WTC11 (cell line): ENCODE measurements around the gene DDRGK1. TPM values are rescaled to one million over a fixed set of nuclear protein-coding genes. Genes with fewer than 3 reads are reported as not detected.
A peak's percentile ranks its signal among the peaks of the same experiment; 100 is the strongest.
"Not testable (repeated sequence)": the region's sequence is repeated elsewhere in the genome, so short reads cannot be mapped to it uniquely, and the experiment has no call there.

Experiments
- ATAC-seq: fragments of 200-7000 bp; cut with Tn5 transposase; 2 replicates; pipeline ENCODE4 v1.10.0; 2021; ENCODE audit warnings: mild to moderate bottlenecking, moderate library complexity
- CTCF ChIA-PET: fragments of 300-600 bp; sonication (Branson Sonifier 250); formaldehyde crosslinking; loops from one replicate; lab custom pipeline; 2021; ENCODE audit warnings: antibody characterized with exemption; lab: Charles Lee
- POLR2A ChIA-PET: fragments of 350-600 bp; sonication (Branson Sonifier 250); formaldehyde crosslinking; loops from one replicate; lab custom pipeline; 2021; ENCODE audit warnings: antibody characterized with exemption; lab: Charles Lee
- DNase-seq: peaks from one replicate; pipeline ENCODE4 v3.0.0; 2021; ENCODE audit warnings: low spot score
- H3K27ac Mint-ChIP-seq: 2 replicates; pipeline ENCODE4 v1.8.0; 2021; ENCODE audit warnings: mixed read lengths
- H3K27me3 Mint-ChIP-seq: 2 replicates; pipeline ENCODE4 v1.8.0; 2021; ENCODE audit warnings: low read depth, mild to moderate bottlenecking, moderate library complexity, mixed read lengths
- H3K36me3 Mint-ChIP-seq: 2 replicates; pipeline ENCODE4 v1.8.0; 2021; ENCODE audit warnings: mixed read lengths
- H3K4me1 Mint-ChIP-seq: 2 replicates; pipeline ENCODE4 v1.8.0; 2022; ENCODE audit warnings: mixed read lengths
- H3K4me3 Mint-ChIP-seq: 2 replicates; pipeline ENCODE4 v1.8.0; 2021; ENCODE audit warnings: mild to moderate bottlenecking, moderate library complexity, mixed read lengths
- H3K9me3 Mint-ChIP-seq: 2 replicates; pipeline ENCODE4 v1.8.0; 2021; ENCODE audit warnings: mixed read lengths
- AR ChIP-seq: fragments of 250-450 bp; sonication (Bioruptor Pico); IDR thresholded peaks from 2 replicates; pipeline ENCODE4 v1.9.0; 2021; ENCODE audit warnings: mild to moderate bottlenecking
- HMGA2 ChIP-seq: fragments of 250-450 bp; sonication (Bioruptor Pico); IDR thresholded peaks from 2 replicates; pipeline ENCODE4 v1.4.0; 2021; ENCODE audit warnings: mild to moderate bottlenecking, moderate library complexity
- KAT7 ChIP-seq: sonication (generic); formaldehyde crosslinking; IDR thresholded peaks from 2 replicates; pipeline ENCODE4 v1.8.1; 2023; ENCODE audit warnings: missing genetic modification reagents, mild to moderate bottlenecking, borderline replicate concordance
- MYBL2 ChIP-seq: sonication (generic); formaldehyde crosslinking; IDR thresholded peaks from 2 replicates; pipeline ENCODE4 v1.8.1; 2023; ENCODE audit warnings: mild to moderate bottlenecking, moderate library complexity, missing genetic modification reagents
- ZNF138 ChIP-seq: sonication (generic); formaldehyde crosslinking; conservative IDR thresholded peaks from 2 replicates; pipeline ENCODE4 v1.8.1; 2022; ENCODE audit warnings: mild to moderate bottlenecking, moderate library complexity, missing genetic modification reagents
- ZNF317 ChIP-seq: sonication (generic); formaldehyde crosslinking; IDR thresholded peaks from 2 replicates; pipeline ENCODE4 v1.8.1; 2023; ENCODE audit warnings: low read depth, mild to moderate bottlenecking, moderate library complexity, missing genetic modification reagents, borderline replicate concordance
- ZSCAN18 ChIP-seq: fragments of 250-450 bp; sonication (Bioruptor Pico); IDR thresholded peaks from 2 replicates; pipeline ENCODE4 v2.1.2; 2022; ENCODE audit warnings: mild to moderate bottlenecking, moderate library complexity
- total RNA-seq: library from RNA; stranded (reverse); gene quantifications from 3 replicates; pipeline ENCODE4 v1.2.3, GENCODE V29; 2021
- TF ChIP-seq, protein P1 (sequence below): sonication (generic); formaldehyde crosslinking; IDR thresholded peaks from 2 replicates; pipeline ENCODE4 v1.8.1; 2022; ENCODE audit warnings: mild to moderate bottlenecking, missing genetic modification reagents, moderate library complexity, borderline replicate concordance
- TF ChIP-seq, protein P2 (sequence below): sonication (generic); formaldehyde crosslinking; IDR thresholded peaks from 2 replicates; pipeline ENCODE4 v1.8.0; 2023; ENCODE audit warnings: missing genetic modification reagents, mild to moderate bottlenecking, borderline replicate concordance

DDRGK1 gene
- total RNA-seq, 1 experiment from 2014 or later = 46.4 TPM

DNA sequence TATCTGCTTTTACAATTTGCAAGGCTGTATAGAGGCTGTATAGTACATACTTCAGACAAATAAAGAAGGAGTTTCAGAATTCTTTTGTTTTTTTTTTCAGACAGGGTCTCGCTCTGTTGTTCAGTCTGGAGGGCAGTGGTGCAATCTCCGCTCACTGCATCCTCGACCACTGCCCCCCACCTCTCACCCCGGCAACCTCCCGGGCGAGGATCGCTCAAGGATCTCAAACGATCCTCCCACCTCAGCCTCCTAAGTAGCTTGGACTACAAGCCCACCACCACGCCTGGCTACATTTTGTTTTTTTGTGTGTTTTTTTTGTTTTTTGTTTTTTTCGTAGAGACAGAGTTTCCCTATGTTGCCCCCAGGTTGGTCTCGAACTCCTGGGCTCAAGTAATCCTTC is 46.7 kb downstream of the DDRGK1 start:
- ChIA-PET CTCF (interaction anchor here (3.3 kb wide), 1 partner anchor 10 kb away, joined by 9 read pairs; no protein-coding TSS in a partner anchor), POLR2A (no interaction called here)
- TF ChIP-seq KAT7 (no peak), ZSCAN18 (CRISPR knock-in tag) (no peak), ZNF317 (CRISPR knock-in tag) (no peak), HMGA2 (no peak), ZNF138 (CRISPR knock-in tag) (no peak), MYBL2 (no peak)
- TF ChIP-seq, protein P1, sequence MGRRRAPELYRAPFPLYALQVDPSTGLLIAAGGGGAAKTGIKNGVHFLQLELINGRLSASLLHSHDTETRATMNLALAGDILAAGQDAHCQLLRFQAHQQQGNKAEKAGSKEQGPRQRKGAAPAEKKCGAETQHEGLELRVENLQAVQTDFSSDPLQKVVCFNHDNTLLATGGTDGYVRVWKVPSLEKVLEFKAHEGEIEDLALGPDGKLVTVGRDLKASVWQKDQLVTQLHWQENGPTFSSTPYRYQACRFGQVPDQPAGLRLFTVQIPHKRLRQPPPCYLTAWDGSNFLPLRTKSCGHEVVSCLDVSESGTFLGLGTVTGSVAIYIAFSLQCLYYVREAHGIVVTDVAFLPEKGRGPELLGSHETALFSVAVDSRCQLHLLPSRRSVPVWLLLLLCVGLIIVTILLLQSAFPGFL (CRISPR knock-in tag) = no peak
- Mint-ChIP-seq H3K4me3 (peak overlapping the region; percentile 64), H3K27ac (peak overlapping the region; percentile 65; the same call in 1 of the 2 replicates), H3K4me1 (peaks cover 24% of the 10 kb centered on the region), H3K9me3 (no peaks in the 10 kb centered on the region; the same call in 1 of the 2 replicates), H3K36me3 (peaks cover 5% of the 10 kb centered on the region; the same call in 1 of the 2 replicates), H3K27me3 (no peaks in the 10 kb centered on the region)
- no peak for DNase-seq
- no peak for ATAC-seq

- Mint-ChIP-seq H3K9me3 (no peaks in the 10 kb centered on the region; the same call in 1 of the 2 replicates), H3K27ac (peak overlapping the region; percentile 31; the same call in 1 of the 2 replicates), H3K4me3 (peak overlapping the region; percentile 64; the same call in 1 of the 2 replicates), H3K4me1 (peaks cover 18% of the 10 kb centered on the region), H3K36me3 (peaks cover 5% of the 10 kb centered on the region; the same call in 1 of the 2 replicates), H3K27me3 (no peaks in the 10 kb centered on the region)
- CTCF ChIA-PET = interaction anchor here (3.3 kb wide), 1 partner anchor 11 kb away, joined by 9 read pairs; no protein-coding TSS in a partner anchor
- no peak for TF ChIP-seq AR (CRISPR knock-in tag)
- TF ChIP-seq ZNF138 (CRISPR knock-in tag) = no peak
- TF ChIP-seq, protein P2, sequence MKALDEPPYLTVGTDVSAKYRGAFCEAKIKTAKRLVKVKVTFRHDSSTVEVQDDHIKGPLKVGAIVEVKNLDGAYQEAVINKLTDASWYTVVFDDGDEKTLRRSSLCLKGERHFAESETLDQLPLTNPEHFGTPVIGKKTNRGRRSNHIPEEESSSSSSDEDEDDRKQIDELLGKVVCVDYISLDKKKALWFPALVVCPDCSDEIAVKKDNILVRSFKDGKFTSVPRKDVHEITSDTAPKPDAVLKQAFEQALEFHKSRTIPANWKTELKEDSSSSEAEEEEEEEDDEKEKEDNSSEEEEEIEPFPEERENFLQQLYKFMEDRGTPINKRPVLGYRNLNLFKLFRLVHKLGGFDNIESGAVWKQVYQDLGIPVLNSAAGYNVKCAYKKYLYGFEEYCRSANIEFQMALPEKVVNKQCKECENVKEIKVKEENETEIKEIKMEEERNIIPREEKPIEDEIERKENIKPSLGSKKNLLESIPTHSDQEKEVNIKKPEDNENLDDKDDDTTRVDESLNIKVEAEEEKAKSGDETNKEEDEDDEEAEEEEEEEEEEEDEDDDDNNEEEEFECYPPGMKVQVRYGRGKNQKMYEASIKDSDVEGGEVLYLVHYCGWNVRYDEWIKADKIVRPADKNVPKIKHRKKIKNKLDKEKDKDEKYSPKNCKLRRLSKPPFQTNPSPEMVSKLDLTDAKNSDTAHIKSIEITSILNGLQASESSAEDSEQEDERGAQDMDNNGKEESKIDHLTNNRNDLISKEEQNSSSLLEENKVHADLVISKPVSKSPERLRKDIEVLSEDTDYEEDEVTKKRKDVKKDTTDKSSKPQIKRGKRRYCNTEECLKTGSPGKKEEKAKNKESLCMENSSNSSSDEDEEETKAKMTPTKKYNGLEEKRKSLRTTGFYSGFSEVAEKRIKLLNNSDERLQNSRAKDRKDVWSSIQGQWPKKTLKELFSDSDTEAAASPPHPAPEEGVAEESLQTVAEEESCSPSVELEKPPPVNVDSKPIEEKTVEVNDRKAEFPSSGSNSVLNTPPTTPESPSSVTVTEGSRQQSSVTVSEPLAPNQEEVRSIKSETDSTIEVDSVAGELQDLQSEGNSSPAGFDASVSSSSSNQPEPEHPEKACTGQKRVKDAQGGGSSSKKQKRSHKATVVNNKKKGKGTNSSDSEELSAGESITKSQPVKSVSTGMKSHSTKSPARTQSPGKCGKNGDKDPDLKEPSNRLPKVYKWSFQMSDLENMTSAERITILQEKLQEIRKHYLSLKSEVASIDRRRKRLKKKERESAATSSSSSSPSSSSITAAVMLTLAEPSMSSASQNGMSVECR (CRISPR knock-in tag) = no peak
- no peak for TF ChIP-seq ZSCAN18 (CRISPR knock-in tag)
- DNase-seq (no peak), ATAC-seq (no peak)
- POLR2A ChIA-PET = no interaction called here
Measured at GRCh38 chr20:3156811-3157619, 47.5 kb downstream of the DDRGK1 start.

- CTCF ChIA-PET = interaction anchor here (2.0 kb wide), 1 partner anchor 11 kb away, joined by 5 read pairs; no protein-coding TSS in a partner anchor
- H3K27me3 Mint-ChIP-seq, H3K4me3 Mint-ChIP-seq, H3K27ac Mint-ChIP-seq, ATAC-seq, H3K4me1 Mint-ChIP-seq, DNase-seq, POLR2A ChIA-PET, H3K9me3 Mint-ChIP-seq: not testable (repeated sequence)
- peaks cover 27% of the 10 kb centered on the region for H3K36me3 Mint-ChIP-seq
Measured at GRCh38 chr20:3152057-3152644, 52.3 kb downstream of the DDRGK1 start.
